COLO829 (cell line): ENCODE data around the gene RASD2.
"Not testable (repeated sequence)": the region's sequence is repeated elsewhere in the genome, so short reads cannot be mapped to it uniquely, and the experiment has no call there.

ENCODE experiments used
- DNase-seq: peaks from one replicate; pipeline ENCODE4 v3.0.0; 2012; ENCODE audit warnings: low spot score

The RASD2 gene, protein sequence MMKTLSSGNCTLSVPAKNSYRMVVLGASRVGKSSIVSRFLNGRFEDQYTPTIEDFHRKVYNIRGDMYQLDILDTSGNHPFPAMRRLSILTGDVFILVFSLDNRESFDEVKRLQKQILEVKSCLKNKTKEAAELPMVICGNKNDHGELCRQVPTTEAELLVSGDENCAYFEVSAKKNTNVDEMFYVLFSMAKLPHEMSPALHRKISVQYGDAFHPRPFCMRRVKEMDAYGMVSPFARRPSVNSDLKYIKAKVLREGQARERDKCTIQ

DNA sequence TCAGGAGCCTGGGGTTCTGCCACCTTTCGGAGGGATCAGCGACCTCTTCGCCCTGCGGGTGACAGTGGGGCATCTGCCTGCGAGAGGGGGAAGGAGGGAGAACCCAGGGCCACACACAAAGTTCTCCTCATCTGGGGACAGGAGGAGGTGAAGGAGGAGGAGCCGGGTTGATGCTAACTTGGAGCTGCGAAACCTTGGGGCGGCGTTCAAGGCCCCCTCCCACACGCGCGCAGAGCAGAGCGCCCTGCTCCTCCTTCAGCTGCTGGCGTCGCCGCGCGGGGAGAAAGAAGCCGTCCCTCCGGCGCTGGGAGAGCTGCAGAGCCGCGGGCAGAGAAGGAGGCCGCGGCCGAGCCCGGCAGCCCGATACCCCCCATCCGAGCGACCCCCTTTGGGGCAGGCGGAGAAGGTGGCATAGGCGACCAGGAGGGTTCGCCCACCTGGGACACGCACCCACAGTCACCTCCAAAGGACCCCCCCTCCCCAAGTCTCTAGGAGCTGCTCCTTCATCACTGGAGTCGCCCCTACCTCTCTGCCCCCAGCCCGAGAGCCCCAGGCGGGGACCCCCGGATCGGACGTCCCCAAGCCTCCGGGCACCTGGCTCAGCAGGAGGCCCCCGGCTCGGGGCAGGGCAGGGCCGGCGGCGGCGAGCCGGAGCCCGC lies at the start of gene RASD2:
TSS of gene RASD2 (plus strand) at position 237 of the 659 bp plus-strand sequence. CDS start 5,979 bp downstream, outside the sequence.
- no peak for DNase-seq

DNA sequence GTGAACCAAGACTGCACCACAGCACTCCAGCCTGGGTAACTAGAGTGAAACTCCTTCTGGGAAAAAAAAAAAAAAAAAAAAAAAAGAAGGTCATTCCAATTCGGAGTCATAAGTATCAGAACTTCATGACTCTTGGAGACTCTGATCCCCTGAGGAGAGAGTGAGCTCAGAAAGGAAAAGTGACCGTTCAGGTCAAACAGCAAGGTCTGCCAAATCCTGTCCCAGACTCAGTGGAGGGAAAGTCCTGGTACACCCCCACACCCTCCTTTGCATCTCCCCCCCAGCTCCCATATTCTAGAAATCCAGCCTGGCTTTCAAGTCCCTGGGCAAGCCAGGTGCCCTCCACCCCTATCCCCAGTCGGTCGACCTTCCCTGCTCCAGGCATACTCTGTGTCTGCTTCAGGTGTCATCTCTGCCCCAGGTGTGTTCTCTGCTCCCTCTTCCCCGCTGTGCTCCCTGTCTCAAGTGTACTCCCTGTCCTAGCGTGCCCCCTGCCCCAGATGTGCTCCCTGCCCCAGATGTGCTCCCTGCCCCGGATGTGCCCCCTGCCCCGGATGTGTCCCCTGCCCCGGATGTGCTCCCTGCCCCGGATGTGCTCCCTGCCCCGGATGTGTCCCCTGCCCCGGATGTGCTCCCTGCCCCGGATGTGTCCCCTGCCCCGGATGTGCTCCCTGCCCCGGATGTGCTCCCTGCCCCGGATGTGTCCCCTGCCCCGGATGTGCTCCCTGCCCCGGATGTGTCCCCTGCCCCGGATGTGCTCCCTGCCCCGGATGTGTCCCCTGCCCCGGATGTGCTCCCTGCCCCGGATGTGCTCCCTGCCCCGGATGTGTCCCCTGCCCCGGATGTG lies 49.3 kb upstream of the RASD2 start:
- DNase-seq = not testable (repeated sequence)

DNA sequence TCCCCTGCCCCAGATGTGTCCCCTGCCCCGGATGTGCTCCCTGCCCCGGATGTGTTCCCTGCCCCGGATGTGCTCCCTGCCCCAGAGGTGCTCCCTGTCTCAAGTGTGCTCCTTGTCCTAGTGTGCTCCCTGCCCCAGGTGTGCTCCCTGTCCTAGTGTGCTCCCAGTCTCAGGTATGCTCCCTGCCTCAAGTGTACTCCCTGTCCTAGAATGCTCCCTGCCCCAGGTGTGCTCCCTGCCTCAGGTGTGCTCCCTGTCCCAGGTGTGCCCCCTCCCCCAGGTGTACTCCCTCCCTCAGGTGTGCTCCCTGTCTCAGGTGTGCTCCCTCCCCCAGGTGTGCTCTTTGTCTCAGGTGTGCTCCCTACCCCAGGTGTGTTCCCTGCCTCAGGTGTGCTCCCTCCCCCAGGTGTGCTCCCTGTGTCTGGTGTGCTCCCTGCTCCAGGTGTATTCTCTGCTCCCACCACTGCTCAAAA lies 48.7 kb upstream of the RASD2 start:
- no peak for DNase-seq

DNA sequence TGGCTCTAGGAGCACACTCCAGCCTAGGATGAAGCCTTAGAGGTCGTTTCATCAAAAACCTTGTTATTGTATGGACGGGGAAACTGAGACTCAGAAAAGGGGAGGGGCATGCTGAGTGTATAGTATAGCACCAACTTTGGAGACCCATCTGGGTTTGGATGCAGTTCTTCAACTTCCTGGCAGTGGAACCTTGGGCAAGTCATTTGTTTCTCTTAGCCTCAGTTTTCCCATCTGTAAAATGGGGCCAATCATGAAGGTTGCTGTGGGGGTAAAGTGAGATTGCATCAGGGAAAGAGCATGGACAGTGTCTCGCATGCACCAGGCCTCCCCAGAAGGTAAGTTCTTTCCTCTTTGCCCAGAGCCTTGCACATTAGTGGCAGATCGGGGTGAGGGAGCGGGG lies 47.6 kb upstream of the RASD2 start:
- no peak for DNase-seq

DNA sequence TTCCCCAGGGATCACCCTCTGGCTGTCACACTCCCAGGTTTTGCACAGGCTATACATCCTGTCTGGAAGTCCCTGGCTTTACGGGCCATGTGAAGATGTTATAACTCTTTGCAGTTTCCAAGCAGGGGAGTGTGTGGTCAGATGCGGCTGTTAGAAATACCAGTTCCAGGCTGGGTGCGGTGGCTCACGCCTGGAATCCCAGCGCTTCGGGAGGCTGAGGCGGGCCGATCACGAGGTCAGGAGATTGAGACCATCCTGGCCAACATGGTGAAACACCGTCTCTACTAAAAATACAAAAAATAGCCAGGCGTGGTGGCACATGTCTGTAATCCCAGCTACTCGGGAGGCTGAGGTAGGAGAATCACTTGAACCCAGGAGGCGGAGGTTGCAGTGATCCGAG lies 44.9 kb upstream of the RASD2 start:
- DNase-seq = not testable (repeated sequence)

DNA sequence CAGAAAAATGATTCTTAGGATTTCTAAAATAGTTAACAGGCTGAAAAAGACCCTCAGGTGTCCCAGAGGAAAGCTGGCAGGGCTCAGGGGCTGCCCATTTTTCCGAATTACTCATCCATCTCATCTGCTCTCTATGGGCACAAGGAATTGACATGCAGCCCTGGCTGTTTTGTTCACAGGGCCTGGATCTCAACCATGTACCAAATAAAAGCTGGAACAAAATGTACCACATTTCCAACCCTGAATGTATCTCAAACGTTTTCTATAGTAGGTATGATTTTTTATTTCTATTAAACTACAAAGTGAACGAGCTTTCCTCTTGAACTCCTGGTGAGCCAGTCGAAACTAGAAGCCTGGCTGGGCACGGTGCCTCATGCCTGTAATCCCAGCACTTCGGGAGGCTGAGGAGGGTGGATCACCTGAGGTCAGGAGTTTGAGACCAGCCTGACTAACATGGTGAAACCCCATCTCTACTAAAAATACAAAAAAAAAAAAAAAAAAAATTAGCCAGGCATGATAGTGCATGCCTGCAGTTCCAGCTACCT lies 43.8 kb upstream of the RASD2 start:
- no peak for DNase-seq

DNA sequence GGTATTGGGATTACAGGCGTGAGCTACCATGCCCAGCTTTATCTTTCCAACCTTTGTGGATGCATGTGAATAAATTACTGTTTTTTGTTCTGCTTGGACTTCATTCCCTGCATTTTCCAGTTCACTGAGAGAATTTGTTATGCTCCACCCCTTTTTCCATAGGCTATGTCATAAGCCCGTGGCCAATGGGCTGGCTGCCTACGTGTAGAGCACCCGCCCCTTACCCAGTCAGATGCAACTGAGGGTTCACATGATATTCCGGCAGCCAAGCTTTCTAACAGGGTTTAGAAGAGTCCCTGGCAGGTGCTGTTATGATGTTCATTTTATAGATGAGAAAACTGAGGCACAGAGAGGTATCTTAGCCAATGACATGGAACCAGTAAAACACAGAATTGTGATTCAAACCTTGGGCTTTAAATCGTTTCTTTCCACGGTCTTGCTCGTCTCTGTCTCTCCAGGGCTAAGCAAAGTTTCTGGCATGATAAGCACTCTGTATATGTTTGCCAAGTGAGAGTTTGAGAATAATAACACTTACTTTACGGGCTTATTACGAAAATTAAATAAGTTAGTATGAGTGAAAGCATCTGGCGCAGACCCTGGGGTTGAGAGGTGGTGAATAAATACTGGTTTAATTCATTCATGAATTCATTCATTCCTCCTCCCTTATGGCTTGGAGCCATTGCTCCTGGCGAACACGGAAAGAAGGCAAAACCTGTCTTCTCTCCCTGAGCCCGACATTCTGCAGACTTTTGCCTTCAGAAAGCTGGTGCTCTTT lies 42.4 kb upstream of the RASD2 start:
- DNase-seq = no peak

DNA sequence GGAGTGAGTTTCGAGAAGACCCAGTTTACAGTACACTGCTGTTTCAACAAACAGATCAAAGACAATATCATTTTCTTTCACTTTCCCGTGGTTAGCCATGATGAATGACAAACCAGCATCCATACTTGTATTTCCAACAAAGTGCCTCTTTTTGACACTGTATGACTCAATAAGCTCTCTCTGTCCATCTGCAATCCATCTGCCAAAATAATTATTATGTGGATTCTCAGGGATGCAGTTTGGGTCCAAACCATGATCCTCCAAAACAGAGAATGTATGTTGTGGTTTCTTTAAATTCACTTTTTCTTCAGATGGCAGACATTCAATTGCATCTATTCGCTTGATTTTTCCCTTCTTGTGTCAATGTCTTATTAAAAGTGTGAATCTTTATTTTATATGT lies 37.8 kb upstream of the RASD2 start:
- DNase-seq = no peak

DNA sequence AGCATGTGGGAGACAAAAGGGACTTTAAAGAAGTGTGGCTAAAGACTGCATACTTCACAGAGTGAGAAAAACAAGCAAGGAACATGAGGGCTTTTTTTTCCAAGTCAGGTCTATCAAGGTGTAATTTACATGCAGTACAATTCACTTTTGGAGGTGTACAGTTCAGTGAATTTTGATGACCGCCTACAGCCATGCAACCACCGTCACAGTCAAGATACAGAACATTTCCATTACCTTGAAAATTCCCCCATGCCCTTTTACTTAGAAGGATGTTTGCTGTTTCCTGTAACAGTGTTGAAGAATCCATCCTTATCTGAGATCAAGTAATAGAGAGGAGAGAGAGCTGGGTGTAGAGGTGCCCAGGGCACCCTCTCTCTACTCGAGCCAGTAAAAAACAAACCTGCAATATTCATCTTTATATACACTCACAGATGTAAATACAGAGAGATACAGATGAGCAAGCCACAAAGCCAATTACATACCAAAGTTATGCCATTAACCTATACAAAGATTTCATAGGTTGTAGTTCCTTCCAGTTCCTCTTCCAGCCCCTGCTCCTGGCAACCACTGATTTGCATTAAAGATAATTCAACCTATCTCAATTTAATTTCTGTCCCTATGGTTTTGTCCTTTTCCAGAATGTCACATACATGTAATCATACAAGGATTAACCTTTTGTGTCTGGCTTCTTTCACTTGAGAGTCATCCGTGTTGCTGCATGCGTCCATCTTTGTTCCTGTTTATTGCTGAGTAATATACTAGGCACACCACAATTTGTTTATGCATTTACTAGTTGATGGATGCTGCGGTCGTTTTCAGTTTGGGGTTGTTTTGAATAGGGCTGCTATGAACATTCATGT lies 35.0 kb upstream of the RASD2 start:
- DNase-seq = no peak

DNA sequence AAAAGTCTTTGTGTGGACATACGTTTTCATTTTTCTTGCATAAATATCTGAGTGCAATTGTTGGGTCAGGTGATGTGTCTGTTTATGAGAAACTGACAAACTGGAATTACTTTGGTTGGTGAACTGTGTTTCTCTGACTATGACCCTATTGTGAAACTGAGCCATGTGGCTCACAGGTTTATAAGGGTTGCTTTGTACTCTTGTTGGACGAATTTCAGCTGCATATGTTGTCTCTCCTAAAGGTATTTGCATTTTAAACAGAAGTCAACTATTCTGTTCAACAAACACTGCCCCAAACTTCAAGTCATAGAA lies 34.4 kb upstream of the RASD2 start:
- peak; percentile 94 for DNase-seq

DNA sequence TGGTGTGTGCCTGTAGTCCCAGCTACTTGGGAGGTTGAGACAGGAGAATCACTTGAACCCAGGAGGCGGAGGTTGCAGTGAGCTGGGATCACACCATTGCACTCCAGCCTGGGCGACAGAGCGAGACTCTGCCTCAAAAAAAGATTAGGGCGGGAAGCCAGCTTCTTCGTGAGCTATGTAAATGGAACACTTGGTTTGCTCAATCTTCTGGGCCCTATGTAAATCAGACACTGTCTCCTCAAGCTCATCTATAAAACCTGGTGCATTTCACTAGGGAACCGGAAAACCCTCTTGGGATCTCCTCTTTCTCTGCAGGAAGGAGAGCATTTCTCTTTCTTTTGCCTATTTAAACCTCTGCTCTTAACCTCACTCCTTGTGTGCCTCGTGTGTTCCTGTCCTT lies 32.8 kb upstream of the RASD2 start:
- not testable (repeated sequence) for DNase-seq

DNA sequence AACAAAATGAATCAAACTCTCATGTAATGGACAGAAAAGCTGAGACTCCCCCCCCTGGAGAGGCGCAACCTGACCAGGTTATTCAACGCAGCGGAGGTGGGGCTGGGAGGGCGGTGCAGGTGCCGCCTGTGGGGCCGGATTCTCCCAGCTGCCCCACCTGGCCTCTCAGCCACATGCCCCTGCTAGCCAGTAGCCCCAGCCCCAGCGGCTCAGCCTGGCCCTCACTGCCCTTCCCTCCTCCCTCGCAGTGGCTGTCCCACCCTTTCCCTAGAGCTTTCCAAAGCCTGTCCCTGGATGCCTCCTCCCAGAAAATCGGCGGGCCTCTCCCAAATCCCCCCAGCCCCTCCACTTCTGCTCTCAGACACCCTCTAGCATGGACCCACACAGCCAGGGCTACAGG lies 31.2 kb upstream of the RASD2 start:
- no peak for DNase-seq

DNA sequence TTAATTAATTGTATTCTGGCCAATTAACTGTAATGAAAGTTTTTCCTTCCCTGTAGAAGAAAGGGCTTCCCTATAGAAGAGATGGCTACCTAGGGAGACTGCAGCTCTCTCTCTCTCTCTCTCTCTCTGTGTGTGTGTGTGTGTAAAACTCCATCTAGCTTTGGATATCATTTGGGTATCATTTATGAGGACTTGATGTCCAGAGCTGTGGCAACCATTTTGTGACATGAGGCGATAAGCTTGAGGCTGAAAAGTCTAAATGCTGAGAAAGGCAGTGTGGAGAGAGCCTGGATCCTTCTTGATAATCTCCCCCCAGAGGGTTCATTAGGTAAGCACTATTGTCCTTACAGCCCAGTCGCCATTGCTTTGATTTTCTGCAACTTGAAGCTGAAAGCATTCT lies 30.7 kb upstream of the RASD2 start:
- no peak for DNase-seq

DNA sequence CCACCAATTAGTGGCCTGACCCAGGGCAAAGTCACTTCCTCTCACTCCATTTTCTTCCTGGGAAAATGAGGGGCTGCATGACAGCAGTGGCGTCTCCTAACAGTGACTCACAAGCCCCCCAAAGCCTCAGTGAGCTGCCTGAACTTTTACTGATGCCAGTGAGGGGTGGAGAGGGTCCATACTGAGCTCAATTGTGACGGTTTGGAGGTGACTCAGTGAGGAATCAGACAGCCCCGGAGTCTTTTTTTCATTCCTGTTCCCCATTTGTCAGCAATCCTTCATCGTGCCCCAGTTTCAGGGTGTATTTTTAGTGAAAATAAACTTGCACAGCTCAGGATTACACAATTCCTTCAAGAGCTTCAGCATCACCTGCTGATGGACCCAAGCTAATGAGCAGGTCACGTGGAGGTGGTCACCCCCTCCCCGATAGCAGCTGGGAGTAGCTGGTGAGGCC lies 30.1 kb upstream of the RASD2 start:
- DNase-seq = no peak

DNA sequence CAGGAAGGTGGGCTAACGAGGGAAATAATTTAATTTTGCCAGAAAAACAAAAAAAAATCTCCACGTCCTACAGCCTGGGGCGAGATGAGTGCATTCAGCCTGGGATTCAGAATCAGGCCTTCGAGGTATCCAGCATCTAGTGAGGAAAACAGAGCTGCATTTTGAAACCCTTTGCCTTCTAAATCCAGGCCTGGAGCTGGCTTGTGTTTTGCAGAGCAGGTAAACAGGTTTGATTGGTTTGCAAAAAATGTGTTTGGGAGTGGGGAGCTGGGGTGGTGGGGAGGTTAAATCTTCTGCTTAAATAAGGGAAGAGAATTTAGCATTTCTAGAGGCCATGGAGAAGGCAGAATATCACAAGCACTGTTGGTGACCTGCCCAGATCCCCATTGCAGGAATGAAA lies 29.7 kb upstream of the RASD2 start:
- no peak for DNase-seq

DNA sequence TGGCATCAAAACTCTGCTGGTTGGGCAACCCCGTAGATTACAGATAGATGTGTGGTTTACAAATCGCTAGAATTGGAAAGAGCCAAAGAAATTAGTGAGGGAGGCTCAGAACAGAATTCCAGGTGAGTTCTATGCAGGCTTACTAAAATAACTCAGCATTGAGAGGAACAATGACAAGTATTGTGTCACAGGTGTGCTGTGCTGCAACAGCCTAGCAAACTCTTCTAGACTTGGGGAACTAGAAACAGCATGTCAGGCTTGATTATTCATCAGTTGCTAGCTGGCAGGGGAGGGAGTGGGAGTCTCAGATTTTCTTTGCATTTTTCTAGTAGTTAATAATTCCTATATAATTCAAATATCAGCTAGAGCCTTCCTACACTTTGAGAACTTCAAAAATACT lies 26.3 kb upstream of the RASD2 start:
- no peak for DNase-seq

DNA sequence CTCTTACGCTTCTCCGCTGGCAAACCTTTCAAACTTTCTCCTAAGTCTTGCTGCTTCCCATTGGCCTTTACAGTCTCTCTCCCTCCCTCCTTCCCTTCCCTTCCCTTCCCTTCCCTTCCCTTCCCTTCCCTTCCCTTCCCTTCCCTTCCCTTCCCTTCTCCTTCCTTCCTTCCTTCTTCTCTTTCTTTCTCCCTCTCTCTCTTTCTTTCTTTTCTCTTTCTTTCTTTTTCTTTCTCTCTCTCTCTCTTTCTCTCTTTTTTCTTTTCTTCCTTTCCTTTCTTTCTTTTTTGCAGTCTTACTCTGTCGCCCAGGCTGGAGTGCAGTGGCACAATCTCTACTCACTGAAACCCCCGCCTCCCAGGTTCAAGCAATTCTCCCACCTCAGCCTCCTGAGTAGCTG lies 24.7 kb upstream of the RASD2 start:
- not testable (repeated sequence) for DNase-seq

DNA sequence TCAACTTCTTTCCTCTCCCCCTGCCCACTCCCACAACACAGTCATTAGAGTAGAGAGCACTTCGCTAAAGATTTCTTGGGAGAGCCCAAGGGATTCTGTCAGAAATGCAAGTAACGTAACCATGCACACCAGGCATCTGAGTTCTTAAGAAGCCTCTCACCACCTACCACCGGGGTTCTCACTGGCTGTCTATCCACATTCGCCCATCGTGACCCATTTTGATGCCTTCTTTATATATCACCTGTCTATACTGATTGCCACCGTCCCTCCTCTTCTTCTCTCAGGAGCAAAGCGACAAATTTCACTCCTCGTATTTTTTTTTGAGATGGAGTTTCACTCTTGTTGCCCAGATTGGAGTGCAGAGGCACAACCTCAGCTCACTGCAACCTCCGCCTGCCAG lies 23.9 kb upstream of the RASD2 start:
- DNase-seq = no peak

DNA sequence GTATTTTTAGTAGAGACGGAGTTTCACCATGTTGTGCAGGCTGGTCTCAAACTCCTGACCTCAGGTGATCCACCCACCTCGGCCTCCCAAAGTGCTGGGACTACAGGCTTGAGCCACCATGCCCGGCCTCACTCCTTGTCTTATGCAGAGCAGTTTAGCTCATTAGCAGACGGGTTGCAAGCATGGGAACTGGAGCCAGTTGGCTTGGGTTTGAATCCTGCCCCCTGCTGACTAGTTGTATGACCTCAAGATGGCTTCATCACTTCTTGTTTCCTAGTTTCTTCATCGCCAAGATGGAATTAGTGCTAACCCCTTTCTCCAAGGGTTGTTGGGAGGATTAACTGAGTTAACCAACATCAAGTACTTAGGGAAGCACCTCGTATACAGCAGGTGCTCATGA lies 23.4 kb upstream of the RASD2 start:
- no peak for DNase-seq

DNA sequence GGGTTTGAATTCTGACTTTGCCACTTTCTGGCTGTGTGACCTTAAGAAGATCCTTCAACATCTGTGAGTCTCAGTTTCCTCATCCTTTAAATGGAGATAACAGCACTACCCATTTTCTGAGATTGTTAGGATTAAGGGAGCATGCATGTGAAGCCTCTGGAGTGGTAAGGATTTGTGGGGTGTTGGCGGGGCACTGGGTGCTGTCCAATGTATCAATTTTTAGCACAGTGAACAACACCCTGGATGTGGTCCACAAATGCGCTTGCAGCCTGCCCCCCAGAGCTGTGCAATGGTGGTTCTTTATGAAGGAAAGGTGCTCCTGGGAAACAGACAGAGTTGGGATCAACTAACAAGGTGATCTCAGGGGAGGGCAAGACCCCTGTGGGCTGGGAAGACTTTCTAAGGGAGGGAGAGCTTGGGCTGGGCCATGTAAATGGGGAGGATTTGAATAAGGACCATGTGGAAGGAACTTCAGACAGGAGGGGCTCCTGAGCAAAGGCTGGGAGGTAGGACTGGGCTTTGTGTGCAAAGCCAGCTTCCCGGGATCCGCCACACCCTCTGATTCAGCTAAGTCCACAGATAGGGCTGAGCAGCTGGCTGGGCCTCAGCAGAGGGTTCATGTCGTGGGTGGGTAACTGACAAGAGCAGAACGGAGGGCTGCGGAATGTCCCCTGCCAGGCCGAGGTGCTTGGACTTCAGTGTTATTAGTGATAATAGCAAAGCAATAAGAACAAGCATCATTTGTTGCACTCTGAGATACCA lies 22.7 kb upstream of the RASD2 start:
- DNase-seq = no peak
